ENCODE results near the gene MAPK14. TPM values are rescaled to one million over a fixed set of nuclear protein-coding genes. Genes with fewer than 3 reads are reported as not detected.

MAPK14 gene
- total RNA-seq, 1 experiment from 2014 or later = 56.8 TPM

- Histone ChIP-seq H3K9ac (ENCODE audit: low read length) (no peak overlapping the region), H3K36me3 (ENCODE audit: low read depth, low read length) (peaks cover 18% of the 10 kb centered on the region; the same call in 1 of the 2 replicates), H3K27ac (ENCODE audit: low read length) (no peak overlapping the region), H3K79me2 (ENCODE audit: low read length) (no peaks in the 10 kb centered on the region), H3K27me3 (ENCODE audit: low read length) (no peaks in the 10 kb centered on the region), H3K4me1 (ENCODE audit: insufficient read depth, low read length) (peaks cover 8% of the 10 kb centered on the region), H3K4me2 (ENCODE audit: low read length) (no peak overlapping the region), H3K9me2 (replicated peaks; ENCODE audit: low read length) (no peaks in the 10 kb centered on the region), H2AFZ (ENCODE audit: low read length) (no peak overlapping the region), H3K9me3 (ENCODE audit: low read length) (no peaks in the 10 kb centered on the region), H3F3A (ENCODE audit: low read length, unreplicated experiment) (no peaks in the 10 kb centered on the region), H3K4me3 (ENCODE audit: low read length) (no peak overlapping the region), H4K20me1 (ENCODE audit: low read length) (no peaks in the 10 kb centered on the region)
- CTCF ChIA-PET = no interaction called here
- ATAC-seq (no peak), DNase-seq (no peak)
- no TSS peak for BruUV-seq (replicated peaks)
- no peak for TF ChIP-seq EZH2 (IDR thresholded peaks at IDR 0.05; ENCODE audit: low read length, unreplicated experiment)
- no peak for TF ChIP-seq EZH2phosphoT487 (IDR thresholded peaks at IDR 0.05; ENCODE audit: borderline replicate concordance, low read length)
- TF ChIP-seq, protein P1, sequence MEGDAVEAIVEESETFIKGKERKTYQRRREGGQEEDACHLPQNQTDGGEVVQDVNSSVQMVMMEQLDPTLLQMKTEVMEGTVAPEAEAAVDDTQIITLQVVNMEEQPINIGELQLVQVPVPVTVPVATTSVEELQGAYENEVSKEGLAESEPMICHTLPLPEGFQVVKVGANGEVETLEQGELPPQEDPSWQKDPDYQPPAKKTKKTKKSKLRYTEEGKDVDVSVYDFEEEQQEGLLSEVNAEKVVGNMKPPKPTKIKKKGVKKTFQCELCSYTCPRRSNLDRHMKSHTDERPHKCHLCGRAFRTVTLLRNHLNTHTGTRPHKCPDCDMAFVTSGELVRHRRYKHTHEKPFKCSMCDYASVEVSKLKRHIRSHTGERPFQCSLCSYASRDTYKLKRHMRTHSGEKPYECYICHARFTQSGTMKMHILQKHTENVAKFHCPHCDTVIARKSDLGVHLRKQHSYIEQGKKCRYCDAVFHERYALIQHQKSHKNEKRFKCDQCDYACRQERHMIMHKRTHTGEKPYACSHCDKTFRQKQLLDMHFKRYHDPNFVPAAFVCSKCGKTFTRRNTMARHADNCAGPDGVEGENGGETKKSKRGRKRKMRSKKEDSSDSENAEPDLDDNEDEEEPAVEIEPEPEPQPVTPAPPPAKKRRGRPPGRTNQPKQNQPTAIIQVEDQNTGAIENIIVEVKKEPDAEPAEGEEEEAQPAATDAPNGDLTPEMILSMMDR (conservative IDR thresholded peaks at IDR 0.05; ENCODE audit: low read depth, low read length) = no peak
- POLR2A ChIA-PET (ENCODE audit: unreplicated experiment) = no interaction called here
- intact Hi-C loops (cut with micrococcal nuclease) = no loop called here
Observed at GRCh38 chr6:36098253-36098919, 70.8 kb downstream of the MAPK14 start.

DNA sequence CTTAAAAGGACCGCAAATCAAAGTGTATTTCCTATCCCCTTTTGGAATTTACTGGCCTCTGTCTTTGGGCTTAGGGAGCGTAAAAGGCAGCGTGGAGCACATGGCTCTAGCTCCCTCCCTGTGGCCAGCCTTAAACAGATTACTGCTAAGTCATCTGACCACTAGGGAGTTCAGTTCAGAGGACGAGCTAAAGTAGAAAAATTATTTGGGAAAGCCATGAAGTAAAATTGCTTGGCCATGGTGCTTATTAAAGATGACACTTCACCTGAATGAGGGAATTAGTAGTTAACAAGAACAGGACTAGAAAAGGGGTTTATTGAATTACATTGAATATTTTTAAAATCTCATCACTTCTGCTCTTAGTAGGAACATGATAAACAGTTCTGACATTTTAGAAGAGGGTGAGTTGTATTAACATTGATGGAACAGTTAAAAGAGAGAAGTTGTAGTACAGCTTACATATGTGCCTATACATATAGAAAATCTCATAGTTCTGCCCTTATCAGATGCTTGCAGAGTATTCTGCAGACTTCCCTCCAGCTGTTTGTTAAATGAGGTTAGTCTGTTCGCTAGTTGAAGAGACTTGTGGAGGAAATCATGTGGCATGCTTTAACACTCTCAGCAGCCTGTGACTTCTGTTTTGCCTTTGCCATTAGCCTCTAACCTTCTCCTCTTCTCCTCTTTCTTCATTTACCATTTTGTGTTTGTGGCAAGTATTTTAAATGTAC, 71.5 kb downstream of the MAPK14 start:
- no TSS peak for BruUV-seq (replicated peaks)
- Histone ChIP-seq H2AFZ (ENCODE audit: low read length) (no peak overlapping the region), H3K9ac (ENCODE audit: low read length) (no peak overlapping the region), H3K36me3 (ENCODE audit: low read depth, low read length) (peaks cover 23% of the 10 kb centered on the region; the same call in 1 of the 2 replicates), H3F3A (ENCODE audit: low read length, unreplicated experiment) (no peaks in the 10 kb centered on the region), H3K9me2 (replicated peaks; ENCODE audit: low read length) (no peaks in the 10 kb centered on the region), H3K4me2 (ENCODE audit: low read length) (no peak overlapping the region), H3K4me3 (ENCODE audit: low read length) (no peak overlapping the region), H3K27ac (ENCODE audit: low read length) (no peak overlapping the region), H3K4me1 (ENCODE audit: insufficient read depth, low read length) (peaks cover 8% of the 10 kb centered on the region), H3K79me2 (ENCODE audit: low read length) (no peaks in the 10 kb centered on the region), H4K20me1 (ENCODE audit: low read length) (no peaks in the 10 kb centered on the region), H3K27me3 (ENCODE audit: low read length) (no peaks in the 10 kb centered on the region), H3K9me3 (ENCODE audit: low read length) (no peaks in the 10 kb centered on the region)
- intact Hi-C loops (cut with micrococcal nuclease) = no loop called here
- no peak for DNase-seq
- POLR2A ChIA-PET (ENCODE audit: unreplicated experiment) = no interaction called here
- ATAC-seq = no peak
- TF ChIP-seq EZH2phosphoT487 (IDR thresholded peaks at IDR 0.05; ENCODE audit: borderline replicate concordance, low read length) = no peak
- TF ChIP-seq, protein P1 (conservative IDR thresholded peaks at IDR 0.05; ENCODE audit: low read depth, low read length) = no peak
- no peak for TF ChIP-seq EZH2 (IDR thresholded peaks at IDR 0.05; ENCODE audit: low read length, unreplicated experiment)
- CTCF ChIA-PET = no interaction called here

Data from PC-3 (cell line).